CD4-positive, alpha-beta memory T cell (primary cell): ENCODE measurements around the gene RAB13. TPM values are rescaled to one million over a fixed set of nuclear protein-coding genes. Genes with fewer than 3 reads are reported as not detected.
"Not testable (repeated sequence)": the region's sequence is repeated elsewhere in the genome, so short reads cannot be mapped to it uniquely, and the experiment has no call there.

ENCODE experiments used
- CTCF ChIA-PET: fragments of 350-600 bp; sonication (Branson Sonifier 250); formaldehyde crosslinking; loops from one replicate; lab custom pipeline; 2021; ENCODE audit warnings: inconsistent platforms; ENCODE audit not compliant: partially characterized antibody; lab: Charles Lee
- POLR2A ChIA-PET: fragments of 350-600 bp; sonication (Branson Sonifier 250); formaldehyde crosslinking; loops from one replicate; lab custom pipeline; 2021; ENCODE audit not compliant: partially characterized antibody; lab: Charles Lee
- DNase-seq, 5 donors: peaks; one replicate each; pipeline versions ENCODE4 v3.0.0 to v3.0.0-alpha.2; 2020 to 2022; ENCODE audit warnings: mixed read lengths in 1 of 5
- H3K27ac ChIP-seq: one replicate; pipeline ENCODE4 v1.7.0; 2013; ENCODE audit warnings: low read depth, low read length
- H3K27me3 ChIP-seq: 2 replicates; pipeline ENCODE4 v1.7.0; 2013; ENCODE audit warnings: mild to moderate bottlenecking, low read length, moderate library complexity; ENCODE audit not compliant: insufficient read depth
- H3K36me3 ChIP-seq: 2 replicates; pipeline ENCODE4 v1.7.0; 2013; ENCODE audit warnings: mild to moderate bottlenecking, low read length, moderate library complexity; ENCODE audit not compliant: insufficient read depth
- H3K4me1 ChIP-seq: 2 replicates; pipeline ENCODE4 v1.7.0; 2013; ENCODE audit warnings: mild to moderate bottlenecking, low read length, moderate library complexity; ENCODE audit not compliant: insufficient read depth
- H3K4me3 ChIP-seq, 2 donors: one replicate each; pipeline ENCODE4 v1.7.0; 2013; ENCODE audit warnings: low read length in 2 of 2, mild to moderate bottlenecking in 1 of 2
- H3K9me3 ChIP-seq, 2 donors: one replicate each; pipeline ENCODE4 v1.7.0; 2013; ENCODE audit warnings: low read length in 2 of 2, control low read depth in 1 of 2; ENCODE audit not compliant: control insufficient read depth in 1 of 2
- H3K27ac Mint-ChIP-seq, 7 donors: one replicate each; pipeline ENCODE4 v1.8.0; 2020 to 2021; ENCODE audit warnings: mixed read lengths in 7 of 7, mild to moderate bottlenecking in 6 of 7, inconsistent platforms in 3 of 7, moderate library complexity in 3 of 7
- H3K27me3 Mint-ChIP-seq, 2 donors: one replicate each; pipeline ENCODE4 v1.8.0; 2020 to 2021; ENCODE audit warnings: mixed read lengths in 2 of 2
- H3K36me3 Mint-ChIP-seq, 2 donors: one replicate each; pipeline ENCODE4 v1.8.0; 2020 to 2021; ENCODE audit warnings: mixed read lengths in 2 of 2, inconsistent platforms in 1 of 2, mild to moderate bottlenecking in 1 of 2
- H3K4me1 Mint-ChIP-seq, 4 donors: one replicate each; pipeline ENCODE4 v1.8.0; 2020 to 2021; ENCODE audit warnings: mixed read lengths in 4 of 4, mild to moderate bottlenecking in 1 of 4
- H3K4me3 Mint-ChIP-seq, 8 donors: one replicate each; pipeline ENCODE4 v1.8.0; 2020 to 2021; ENCODE audit warnings: mixed read lengths in 8 of 8, mild to moderate bottlenecking in 7 of 8, moderate library complexity in 6 of 8, inconsistent platforms in 3 of 8
- H3K9me3 Mint-ChIP-seq, 8 donors: one replicate each; pipeline ENCODE4 v1.8.0; 2020 to 2021; ENCODE audit warnings: mixed read lengths in 8 of 8, mild to moderate bottlenecking in 5 of 8, inconsistent platforms in 3 of 8, moderate library complexity in 1 of 8
- intact Hi-C: fragments of 100-400 bp; cut with micrococcal nuclease; formaldehyde crosslinking; loops from one replicate; pipeline ENCODE4 v1.15.1; 2023
- polyA plus RNA-seq, 2 donors: library from polyadenylated mRNA; unstranded; fragments of 300-500 nt; fragmentation: Illumina TruSeq; gene quantifications; one replicate each; pipeline ENCODE4 v1.2.3, GENCODE V29; 2021
- total RNA-seq, 2 experiments: library from RNA; stranded (reverse); gene quantifications; one replicate each; pipeline ENCODE4 v1.2.3, GENCODE V29; 2021

The RAB13 gene
- total and polyA plus RNA-seq, 4 experiments from 2014 or later, result 0.47 TPM; not detected in 3

DNA sequence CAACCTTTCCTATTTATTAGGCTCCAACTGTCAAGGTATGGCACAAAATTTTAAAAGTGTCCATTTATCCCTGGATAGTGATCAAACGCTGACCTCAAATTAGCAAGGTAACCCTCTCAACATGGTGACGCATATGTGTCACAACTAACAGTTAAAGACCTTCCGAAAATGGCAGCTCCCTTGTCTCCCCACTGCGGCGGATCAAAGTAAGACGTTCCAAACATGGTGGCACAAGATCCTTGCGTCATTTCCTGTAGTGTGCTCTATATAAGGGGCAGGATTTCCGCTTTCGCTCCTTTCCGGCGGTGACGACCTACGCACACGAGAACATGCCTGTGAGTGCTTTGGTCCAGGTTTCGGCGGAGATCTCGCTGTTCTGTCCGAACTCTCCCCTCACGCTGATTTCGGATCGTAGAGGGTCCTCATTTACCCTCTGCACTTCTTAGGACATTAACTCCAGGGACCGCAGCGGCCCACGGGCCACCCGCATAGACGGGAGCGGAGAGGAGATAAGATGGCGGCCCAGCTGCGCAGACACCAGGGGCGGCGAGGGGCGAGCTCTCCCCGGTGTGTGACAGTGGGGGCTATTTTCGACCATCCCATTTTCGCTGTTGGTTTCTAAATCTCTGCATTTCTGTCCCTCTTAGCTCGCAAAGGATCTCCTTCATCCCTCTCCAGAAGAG, 4.5 kb upstream of the RAB13 start, which contains the start of gene RPS27:
RPS27 (plus strand) TSS at position 295 of the 683 bp plus-strand sequence; CDS start at position 330, 35 bp downstream.
- H3K36me3 Mint-ChIP-seq, result peaks cover 26 to 39% of the 10 kb centered on the region in 2 donors
- peak within 1 kb of the TSS; percentile 87 to 92 for H3K4me3 ChIP-seq

DNA sequence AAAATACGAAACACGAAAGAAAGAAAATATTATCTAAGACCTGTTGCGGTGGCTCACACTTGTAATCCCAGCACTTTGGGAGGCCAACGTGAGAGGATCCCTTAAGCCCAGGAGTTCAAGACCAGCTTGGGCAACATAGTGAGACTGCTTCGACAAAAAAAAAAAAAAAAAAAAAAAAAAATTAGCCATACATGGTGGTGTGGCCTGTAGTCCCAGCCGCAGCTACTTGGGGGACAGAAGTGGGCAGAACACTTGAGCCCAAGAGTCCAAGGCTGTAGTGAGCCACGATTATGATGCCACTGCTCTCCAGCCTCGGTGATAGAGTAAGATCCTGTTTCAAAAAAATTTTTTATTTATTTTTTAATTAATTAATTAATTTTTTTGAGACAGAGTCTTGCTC, 1.5 kb upstream of the RAB13 start:
- no peak overlapping the region for H3K27ac ChIP-seq
- Mint-ChIP-seq H3K9me3 (peaks cover 0 to 3% (median 0%) of the 10 kb centered on the region in 8 donors), H3K27me3 (peaks cover 4 to 5% of the 10 kb centered on the region in 2 donors), H3K4me3 (no peak overlapping the region), H3K27ac (peak overlapping the region in 4 of 7 donors; percentile 35 to 88 (median 66)), H3K36me3 (peaks cover 14 to 20% of the 10 kb centered on the region in 2 donors), H3K4me1 (peaks cover 17 to 34% (median 27%) of the 10 kb centered on the region in 4 donors)
- no peak overlapping the region for H3K4me3 ChIP-seq
- DNase-seq, result no peak
- ChIA-PET CTCF (interaction anchor here (0.8 to 11.0 kb wide), 20 partner anchors 8 to 310 kb away, joined by 3 to 169 read pairs (median 4); partner anchors contain the start of genes CREB3L4, DENND4B, JTB and SLC39A1), POLR2A (interaction anchor here (0.6 to 8.0 kb wide), 10 partner anchors 12 to 212 kb away, joined by 3 to 164 read pairs (median 7); partner anchors contain the start of genes CREB3L4, DENND4B, GATAD2B and JTB)
- peaks cover 25% of the 10 kb centered on the region for H3K4me1 ChIP-seq
- intact Hi-C loops, result loop anchor here (2.0 kb wide), 3 partner anchors 29 to 477 kb away; partner anchors contain the start of genes CRTC2 and GATAD2B
- H3K36me3 ChIP-seq, result peaks cover 12% of the 10 kb centered on the region
- H3K27me3 ChIP-seq, result no peaks in the 10 kb centered on the region
- H3K9me3 ChIP-seq, result no peaks in the 10 kb centered on the region

More for the DNA sequence above, 4.5 kb upstream of the RAB13 start, which contains the start of gene RPS27:
- CTCF ChIA-PET, result interaction anchor here (1.0 to 11.0 kb wide), 9 partner anchors 12 to 344 kb away, joined by 3 to 169 read pairs (median 6); partner anchors contain the start of genes CREB3L4, DENND4B, JTB and SLC39A1
- DNase-seq, result peak; percentile 93 to 97 (median 95)
- H3K27me3 Mint-ChIP-seq, result peaks cover 2 to 3% of the 10 kb centered on the region in 2 donors
- H3K4me1 ChIP-seq, result peaks cover 37% of the 10 kb centered on the region
- H3K4me1 Mint-ChIP-seq, result peaks cover 22 to 42% (median 34%) of the 10 kb centered on the region in 4 donors
- H3K4me3 Mint-ChIP-seq, result peak within 1 kb of the TSS; percentile 94 to 99 (median 98)
- peaks cover 15% of the 10 kb centered on the region for H3K36me3 ChIP-seq
- H3K27me3 ChIP-seq, result no peaks in the 10 kb centered on the region
- H3K27ac ChIP-seq, result peak within 1 kb of the TSS; percentile 93
- peak within 1 kb of the TSS; percentile 93 to 100 (median 100) for H3K27ac Mint-ChIP-seq
- intact Hi-C loops, result loop anchor here (1.0 to 2.0 kb wide), 6 partner anchors 13 to 358 kb away; partner anchors contain the start of genes HAX1, JTB and UBAP2L
- no peaks in the 10 kb centered on the region for H3K9me3 ChIP-seq
- POLR2A ChIA-PET, result interaction anchor here (0.5 to 8.0 kb wide), 72 partner anchors 8 to 1866 kb away, joined by 3 to 164 read pairs (median 4); partner anchors contain the start of genes CHTOP, CREB3L4, CRTC2 and DENND4B
- peaks cover 0 to 6% (median 0%) of the 10 kb centered on the region in 8 donors for H3K9me3 Mint-ChIP-seq

GRCh38 chr1:153985341-153985912, 712 bp downstream of the RAB13 start:
- peaks cover 4 to 5% of the 10 kb centered on the region in 2 donors for H3K27me3 Mint-ChIP-seq

DNA sequence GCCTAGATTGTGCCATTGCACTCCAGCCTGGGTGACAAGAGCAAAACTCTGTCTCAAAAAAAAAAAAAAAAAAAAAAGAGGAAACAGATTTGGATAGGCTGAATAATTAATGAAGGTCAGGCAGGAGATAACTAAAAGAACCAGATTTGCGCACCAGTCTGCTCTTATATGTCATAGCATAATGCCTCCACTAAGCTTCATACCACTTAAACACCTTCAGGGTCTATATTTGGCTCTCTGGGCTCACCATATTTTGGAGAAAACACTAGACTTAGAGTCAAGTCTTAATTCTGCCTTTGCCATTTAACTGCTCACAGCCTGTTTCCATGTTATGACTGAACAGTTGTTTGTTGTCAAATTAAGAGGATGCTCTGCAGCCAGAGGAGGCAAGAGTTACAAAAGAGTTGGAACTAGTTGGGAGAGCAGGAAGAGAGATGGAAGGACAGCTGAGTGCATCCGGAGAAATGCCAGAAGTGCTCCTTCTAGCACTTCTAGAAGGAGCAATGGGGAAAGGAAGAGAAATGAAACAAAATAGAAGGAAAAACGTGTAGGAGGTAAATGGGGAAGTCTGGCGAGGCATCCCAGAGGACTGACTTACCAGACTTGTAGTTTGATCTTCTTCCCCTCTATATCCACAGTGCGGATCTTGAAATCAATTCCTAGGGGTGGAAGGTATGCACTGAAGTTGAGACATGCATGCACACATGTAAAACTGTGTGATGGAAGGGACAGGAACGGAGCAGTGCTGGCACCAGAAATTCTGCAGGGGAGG, 1.8 kb downstream of the RAB13 start:
- intact Hi-C loops, result no loop called here
- no peaks in the 10 kb centered on the region for H3K36me3 ChIP-seq
- H3K27me3 Mint-ChIP-seq, result peaks cover 4 to 5% of the 10 kb centered on the region in 2 donors
- no peaks in the 10 kb centered on the region for H3K9me3 Mint-ChIP-seq
- no peaks in the 10 kb centered on the region for H3K27me3 ChIP-seq
- POLR2A ChIA-PET, result interaction anchor here (1.0 to 8.0 kb wide), 3 partner anchors 8 to 186 kb away, joined by 3 to 164 read pairs (median 4); partner anchors contain the start of genes CREB3L4 and JTB
- no peak overlapping the region for H3K4me3 Mint-ChIP-seq
- no peak overlapping the region for H3K27ac ChIP-seq
- CTCF ChIA-PET, result interaction anchor here (0.8 to 11.0 kb wide), 6 partner anchors 19 to 200 kb away, joined by 3 to 169 read pairs (median 18); partner anchors contain the start of genes CREB3L4, DENND4B and SLC39A1
- H3K4me1 ChIP-seq, result peaks cover 4% of the 10 kb centered on the region
- no peaks in the 10 kb centered on the region for H3K36me3 Mint-ChIP-seq
- no peak for DNase-seq
- H3K4me1 Mint-ChIP-seq, result peaks cover 5 to 12% (median 9%) of the 10 kb centered on the region in 4 donors
- no peaks in the 10 kb centered on the region for H3K9me3 ChIP-seq
- no peak overlapping the region for H3K4me3 ChIP-seq
- no peak overlapping the region for H3K27ac Mint-ChIP-seq

More at GRCh38 chr1:153985341-153985912, 712 bp downstream of the RAB13 start:
- POLR2A ChIA-PET, result interaction anchor here (1.0 to 8.0 kb wide), 5 partner anchors 9 to 188 kb away, joined by 3 to 164 read pairs (median 16); partner anchors contain the start of genes CREB3L4, DENND4B and JTB
- H3K27ac ChIP-seq, result no peak overlapping the region
- no peaks in the 10 kb centered on the region for H3K9me3 Mint-ChIP-seq
- no peaks in the 10 kb centered on the region for H3K9me3 ChIP-seq
- H3K4me3 Mint-ChIP-seq, result no peak overlapping the region
- intact Hi-C loops, result no loop called here
- peaks cover 10% of the 10 kb centered on the region for H3K4me1 ChIP-seq
- no peak for DNase-seq
- CTCF ChIA-PET, result interaction anchor here (1.1 to 11.0 kb wide), 10 partner anchors 9 to 234 kb away, joined by 3 to 169 read pairs (median 6); partner anchors contain the start of genes CREB3L4, DENND4B, SLC27A3 and SLC39A1
- H3K4me1 Mint-ChIP-seq, result peaks cover 6 to 15% (median 12%) of the 10 kb centered on the region in 4 donors
- no peaks in the 10 kb centered on the region for H3K27me3 ChIP-seq
- no peak overlapping the region for H3K4me3 ChIP-seq
- H3K36me3 ChIP-seq, result no peaks in the 10 kb centered on the region
- H3K27ac Mint-ChIP-seq, result peak overlapping the region in 2 of 7 donors; percentile 6 to 51
- H3K36me3 Mint-ChIP-seq, result no peaks in the 10 kb centered on the region

DNA sequence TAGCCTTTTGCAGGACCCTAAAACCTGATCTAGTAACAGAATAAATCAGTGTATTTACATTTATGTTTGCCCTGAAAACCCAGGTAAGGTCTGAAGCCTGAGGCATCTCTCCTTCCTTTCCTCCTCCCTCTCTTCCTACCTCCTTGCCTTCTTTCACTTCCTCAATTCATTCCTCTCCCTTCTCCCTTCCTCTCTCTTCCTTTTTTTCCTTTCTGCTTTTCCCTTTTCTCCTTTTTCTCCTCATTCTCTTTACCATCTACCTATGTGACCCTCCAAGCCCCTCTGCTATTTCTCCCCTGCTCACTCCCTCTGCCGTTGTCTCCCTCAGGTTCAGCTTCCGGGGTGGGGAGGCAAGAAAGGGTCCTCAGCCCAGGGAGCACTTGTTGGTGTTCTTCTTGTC, 4.4 kb downstream of the RAB13 start:
- H3K27me3 ChIP-seq, intact Hi-C loops, CTCF ChIA-PET, DNase-seq, H3K36me3 ChIP-seq, H3K27me3 Mint-ChIP-seq, H3K9me3 Mint-ChIP-seq, H3K4me3 ChIP-seq, H3K9me3 ChIP-seq, H3K27ac ChIP-seq: not testable (repeated sequence)
- H3K4me1 ChIP-seq, result peaks cover 12% of the 10 kb centered on the region
- Mint-ChIP-seq H3K4me1 (peaks cover 8 to 26% (median 17%) of the 10 kb centered on the region in 4 donors), H3K27ac (peak overlapping the region in 1 of 7 donors; percentile 33), H3K4me3 (peak overlapping the region in 1 of 8 donors; percentile 30), H3K36me3 (peaks cover 0 to 11% of the 10 kb centered on the region in 2 donors)
- POLR2A ChIA-PET, result interaction anchor here (1.3 to 1.8 kb wide), 2 partner anchors 9 to 11 kb away, joined by 6 to 8 read pairs; partner anchors contain the start of gene RPS27

DNA sequence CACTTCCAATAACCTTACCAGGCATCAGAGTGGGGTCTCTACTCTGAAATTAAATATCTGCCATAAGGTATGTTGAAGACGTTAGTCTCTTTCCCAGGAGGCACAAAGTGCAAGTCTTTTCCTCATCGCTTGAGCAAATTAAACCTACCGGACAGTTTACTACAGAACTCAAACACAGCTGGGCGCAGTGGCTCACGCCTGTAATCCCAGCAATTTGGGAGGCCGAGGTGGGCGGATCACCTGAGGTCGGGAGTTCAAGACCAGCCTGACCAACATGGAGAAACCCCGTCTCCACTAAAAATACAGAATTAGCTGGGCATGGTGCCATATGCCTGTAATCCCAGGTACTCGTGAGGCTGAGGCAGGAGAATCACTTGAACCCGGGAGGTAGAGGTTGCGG, 7.0 kb downstream of the RAB13 start:
- intact Hi-C loops, H3K9me3 Mint-ChIP-seq, DNase-seq, H3K4me3 ChIP-seq, H3K27me3 Mint-ChIP-seq, H3K27me3 ChIP-seq, H3K9me3 ChIP-seq, H3K27ac ChIP-seq: not testable (repeated sequence)
- Mint-ChIP-seq H3K27ac (peak overlapping the region in 2 of 7 donors; percentile 69 to 87), H3K4me3 (peak overlapping the region in 5 of 8 donors; percentile 31 to 97 (median 66)), H3K36me3 (peaks cover 14 to 33% of the 10 kb centered on the region in 2 donors), H3K4me1 (peaks cover 15 to 44% (median 28%) of the 10 kb centered on the region in 4 donors)
- CTCF ChIA-PET, result interaction anchor here (1.9 to 2.2 kb wide), 3 partner anchors 9 to 34 kb away, joined by 6 to 35 read pairs (median 25); partner anchors contain the start of genes DENND4B, RAB13 and RPS27
- POLR2A ChIA-PET, result interaction anchor here (2.0 to 7.4 kb wide), 8 partner anchors 9 to 203 kb away, joined by 9 to 164 read pairs (median 56); partner anchors contain the start of genes CREB3L4, CRTC2, DENND4B and GATAD2B
- H3K36me3 ChIP-seq, result peaks cover 14% of the 10 kb centered on the region
- peaks cover 25% of the 10 kb centered on the region for H3K4me1 ChIP-seq
